A673 (cell line): ENCODE data around the gene CAPZB.

ENCODE experiments used
- EZH2 ChIP-seq: fragments of 200-600 bp; sonication (generic); IDR thresholded peaks from 2 replicates; pipeline ENCODE4 v1.6.1; 2017; ENCODE audit warnings: borderline replicate concordance, low read depth, mild to moderate bottlenecking, mixed read lengths, antibody characterized with exemption, low read length; ENCODE audit not compliant: poor library complexity, severe bottlenecking
- TF ChIP-seq, protein P1 (sequence below): fragments of 300-800, 200-600 bp; sonication (generic); conservative IDR thresholded peaks from 2 replicates; pipeline ENCODE4 v1.5.1; 2017; ENCODE audit warnings: low read depth, mild to moderate bottlenecking, antibody characterized with exemption, low read length, moderate library complexity, mixed read lengths

DNA sequence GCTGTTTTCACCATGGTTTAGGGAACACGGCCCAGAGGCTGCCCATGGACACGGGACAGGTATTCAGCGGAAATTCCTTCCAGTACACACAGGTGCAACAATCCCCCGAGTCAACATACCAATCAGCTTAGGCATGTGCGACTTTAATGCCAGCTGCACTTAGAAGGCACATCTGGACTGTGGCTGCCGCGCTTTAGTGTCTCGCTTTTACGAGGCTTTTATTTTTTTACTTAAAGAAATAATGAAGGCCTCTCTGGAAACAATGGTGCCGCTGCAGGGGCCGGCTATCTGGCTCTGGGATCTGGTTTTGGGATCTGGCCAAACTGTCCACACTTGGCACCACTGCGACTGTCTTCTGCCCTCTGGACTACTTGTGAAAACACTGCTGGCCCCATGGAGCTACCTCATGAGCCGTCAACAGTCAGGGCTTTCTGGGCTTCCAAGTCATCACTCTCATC lies 117.7 kb downstream of the CAPZB start:
- TF ChIP-seq, protein P1, sequence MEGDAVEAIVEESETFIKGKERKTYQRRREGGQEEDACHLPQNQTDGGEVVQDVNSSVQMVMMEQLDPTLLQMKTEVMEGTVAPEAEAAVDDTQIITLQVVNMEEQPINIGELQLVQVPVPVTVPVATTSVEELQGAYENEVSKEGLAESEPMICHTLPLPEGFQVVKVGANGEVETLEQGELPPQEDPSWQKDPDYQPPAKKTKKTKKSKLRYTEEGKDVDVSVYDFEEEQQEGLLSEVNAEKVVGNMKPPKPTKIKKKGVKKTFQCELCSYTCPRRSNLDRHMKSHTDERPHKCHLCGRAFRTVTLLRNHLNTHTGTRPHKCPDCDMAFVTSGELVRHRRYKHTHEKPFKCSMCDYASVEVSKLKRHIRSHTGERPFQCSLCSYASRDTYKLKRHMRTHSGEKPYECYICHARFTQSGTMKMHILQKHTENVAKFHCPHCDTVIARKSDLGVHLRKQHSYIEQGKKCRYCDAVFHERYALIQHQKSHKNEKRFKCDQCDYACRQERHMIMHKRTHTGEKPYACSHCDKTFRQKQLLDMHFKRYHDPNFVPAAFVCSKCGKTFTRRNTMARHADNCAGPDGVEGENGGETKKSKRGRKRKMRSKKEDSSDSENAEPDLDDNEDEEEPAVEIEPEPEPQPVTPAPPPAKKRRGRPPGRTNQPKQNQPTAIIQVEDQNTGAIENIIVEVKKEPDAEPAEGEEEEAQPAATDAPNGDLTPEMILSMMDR = no peak
- no peak for TF ChIP-seq EZH2
